HepG2 (cell line): Measurements from ENCODE around the gene DENND2A. TPM values are rescaled to one million over a fixed set of nuclear protein-coding genes. Genes with fewer than 3 reads are reported as not detected.

ENCODE experiments used
- ATF5 ChIP-seq: sonication (generic); formaldehyde crosslinking; IDR thresholded peaks from 2 replicates; pipeline ENCODE4 v1.4.0; 2020; ENCODE audit warnings: mild to moderate bottlenecking, low read depth, missing genetic modification reagents
- CBX5 ChIP-seq: sonication (generic); formaldehyde crosslinking; IDR thresholded peaks from 2 replicates; pipeline ENCODE4 v1.4.0; 2020; ENCODE audit warnings: missing genetic modification reagents, borderline replicate concordance
- ELF3 ChIP-seq: IDR thresholded peaks from 2 replicates; pipeline ENCODE4 v1.6.1; 2016; ENCODE audit warnings: missing genetic modification reagents, missing compliant biosample characterization
- FUBP1 ChIP-seq: sonication (generic); formaldehyde crosslinking; IDR thresholded peaks from 2 replicates; pipeline ENCODE4 v1.5.1; 2020; ENCODE audit warnings: missing genetic modification reagents, mild to moderate bottlenecking, borderline replicate concordance
- IKZF5 ChIP-seq: IDR thresholded peaks from 2 replicates; pipeline ENCODE4 v1.6.1; 2018; ENCODE audit warnings: missing genetic modification reagents, mild to moderate bottlenecking, missing compliant biosample characterization
- MTA3 ChIP-seq: sonication (generic); formaldehyde crosslinking; IDR thresholded peaks from 2 replicates; pipeline ENCODE4 v1.4.0; 2020; ENCODE audit warnings: missing genetic modification reagents
- RARG ChIP-seq: sonication (generic); formaldehyde crosslinking; IDR thresholded peaks from 2 replicates; pipeline ENCODE4 v1.4.0; 2020; ENCODE audit warnings: low read depth, mild to moderate bottlenecking, missing genetic modification reagents
- SNAPC4 ChIP-seq: sonication (generic); formaldehyde crosslinking; IDR thresholded peaks from 2 replicates; pipeline ENCODE4 v1.4.0; 2020; ENCODE audit warnings: mild to moderate bottlenecking, missing genetic modification reagents
- XRCC5 ChIP-seq: fragments of 200-400 bp; formaldehyde crosslinking; optimal IDR thresholded peaks from 2 replicates; pipeline ENCODE3; 2017; ENCODE audit warnings: mild to moderate bottlenecking, low read length
- ZBTB8A ChIP-seq: sonication (generic); formaldehyde crosslinking; IDR thresholded peaks from 2 replicates; pipeline ENCODE4 v1.4.0; 2020; ENCODE audit warnings: mild to moderate bottlenecking, low read depth, missing genetic modification reagents, borderline replicate concordance
- ZNF331 ChIP-seq: sonication (generic); formaldehyde crosslinking; IDR thresholded peaks from 2 replicates; pipeline ENCODE4 v1.4.0; 2020; ENCODE audit warnings: missing genetic modification reagents
- ZNF605 ChIP-seq: sonication (generic); formaldehyde crosslinking; IDR thresholded peaks from 2 replicates; pipeline ENCODE4 v1.8.0; 2022; ENCODE audit warnings: mild to moderate bottlenecking, missing genetic modification reagents
- polyA plus RNA-seq, 8 experiments: library from polyadenylated mRNA; depleted of rRNA in 3 of 8; stranded (reverse) in 7 of 8; unstranded in 1 of 8; fragments of >200 nt; fragmentation: Illumina TruSeq in 4 of 8; extraction: Trizol in 4 of 8; gene quantifications; 2 replicates each; pipeline versions ENCODE4 v1.2.1 to v1.2.3, GENCODE V29; 2011 to 2016; ENCODE audit warnings: low read depth in 4 of 8, missing spikeins in 1 of 8, mixed read lengths in 1 of 8; ENCODE audit not compliant: insufficient read depth in 1 of 8
- total RNA-seq, 5 experiments: library from RNA; depleted of rRNA; stranded (reverse); fragments of >200 nt; fragmentation: Illumina TruSeq; extraction: Trizol; gene quantifications; 2 replicates each; pipeline ENCODE4 v1.2.3, GENCODE V29; 2016; ENCODE audit warnings: low read depth in 1 of 5

Gene DENND2A
- total and polyA plus RNA-seq, 2 of the 13 experiments (the other 11 are each of a cell fraction or from before 2014, with no cell fraction given): not detected

GRCh38 chr7:140479062-140479738 is 161.4 kb downstream of the DENND2A start, which contains the start of gene MKRN1 (continued):
- TF ChIP-seq FUBP1 (CRISPR knock-in tag) (no peak), ELF3 (peak; percentile 95), MTA3 (no peak), ZNF331 (peak; percentile 84; the same call in 1 of the 2 replicates), ZBTB8A (no peak), CBX5 (CRISPR knock-in tag) (peak; percentile 66; the same call in 1 of the 2 replicates), IKZF5 (CRISPR knock-in tag) (peak; percentile 46; the same call in 1 of the 2 replicates), XRCC5 (no peak), ZNF605 (CRISPR knock-in tag) (peak; percentile 60), ATF5 (CRISPR knock-in tag) (no peak), SNAPC4 (CRISPR knock-in tag) (no peak), RARG (CRISPR knock-in tag) (no peak)
